ENCODE results near the gene HIRIP3.
"Not testable (repeated sequence)": the region's sequence is repeated elsewhere in the genome, so short reads cannot be mapped to it uniquely, and the experiment has no call there.

The HIRIP3 gene, protein sequence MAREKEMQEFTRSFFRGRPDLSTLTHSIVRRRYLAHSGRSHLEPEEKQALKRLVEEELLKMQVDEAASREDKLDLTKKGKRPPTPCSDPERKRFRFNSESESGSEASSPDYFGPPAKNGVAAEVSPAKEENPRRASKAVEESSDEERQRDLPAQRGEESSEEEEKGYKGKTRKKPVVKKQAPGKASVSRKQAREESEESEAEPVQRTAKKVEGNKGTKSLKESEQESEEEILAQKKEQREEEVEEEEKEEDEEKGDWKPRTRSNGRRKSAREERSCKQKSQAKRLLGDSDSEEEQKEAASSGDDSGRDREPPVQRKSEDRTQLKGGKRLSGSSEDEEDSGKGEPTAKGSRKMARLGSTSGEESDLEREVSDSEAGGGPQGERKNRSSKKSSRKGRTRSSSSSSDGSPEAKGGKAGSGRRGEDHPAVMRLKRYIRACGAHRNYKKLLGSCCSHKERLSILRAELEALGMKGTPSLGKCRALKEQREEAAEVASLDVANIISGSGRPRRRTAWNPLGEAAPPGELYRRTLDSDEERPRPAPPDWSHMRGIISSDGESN

DNA sequence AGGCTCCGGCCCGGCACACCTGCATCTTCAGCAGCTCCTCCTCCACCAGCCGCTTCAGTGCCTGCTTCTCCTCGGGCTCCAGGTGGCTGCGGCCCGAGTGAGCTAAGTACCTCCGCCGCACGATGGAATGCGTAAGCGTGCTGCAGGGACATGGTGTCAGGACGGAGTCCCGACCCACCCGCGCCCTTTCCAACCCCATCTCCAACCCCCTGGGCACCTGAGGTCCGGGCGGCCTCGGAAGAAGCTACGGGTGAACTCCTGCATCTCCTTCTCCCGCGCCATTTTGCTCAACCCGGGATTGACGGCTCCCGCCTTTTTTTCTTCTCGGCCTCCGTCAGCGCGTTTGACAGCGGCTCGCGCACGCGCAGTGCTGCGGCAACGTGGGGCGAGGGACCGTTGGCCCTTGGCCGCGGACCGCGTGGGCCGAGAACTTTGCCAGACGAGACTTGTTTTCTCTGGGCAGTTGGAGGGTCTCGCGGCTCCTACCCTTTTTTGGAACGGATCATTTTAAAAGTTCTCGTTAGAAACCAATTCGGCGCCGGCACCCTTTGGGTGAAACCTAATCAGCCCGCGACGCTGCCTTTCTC, at the start of gene HIRIP3:
Gene HIRIP3, minus strand, starts transcription at position 294 of the 587 bp plus-strand sequence. Its CDS starts 12 bp downstream, at position 282.
- DNase-seq = peak; percentile 50

DNA sequence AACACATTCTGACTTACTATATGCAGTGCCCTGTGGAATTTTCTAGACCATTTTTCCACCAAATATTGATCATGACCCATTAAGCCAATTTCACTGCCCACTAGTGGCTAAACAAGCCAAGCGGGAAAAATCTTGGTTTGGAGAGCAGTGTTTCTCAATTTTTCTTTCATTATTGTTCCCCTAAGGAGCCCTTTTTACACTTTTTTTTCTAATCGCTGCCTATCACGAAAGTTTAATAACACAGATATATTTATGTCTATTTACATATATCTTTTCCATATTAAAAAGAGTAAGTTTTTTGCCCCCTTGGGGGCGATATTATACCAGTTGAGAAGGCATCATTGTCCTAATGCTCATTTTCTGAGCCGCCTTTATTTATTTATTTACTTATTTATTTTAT, 46.4 kb upstream of the HIRIP3 start:
- no peak for DNase-seq

GRCh38 chr16:30040690-30041089, 45.3 kb upstream of the HIRIP3 start:
- not testable (repeated sequence) for DNase-seq

DNA sequence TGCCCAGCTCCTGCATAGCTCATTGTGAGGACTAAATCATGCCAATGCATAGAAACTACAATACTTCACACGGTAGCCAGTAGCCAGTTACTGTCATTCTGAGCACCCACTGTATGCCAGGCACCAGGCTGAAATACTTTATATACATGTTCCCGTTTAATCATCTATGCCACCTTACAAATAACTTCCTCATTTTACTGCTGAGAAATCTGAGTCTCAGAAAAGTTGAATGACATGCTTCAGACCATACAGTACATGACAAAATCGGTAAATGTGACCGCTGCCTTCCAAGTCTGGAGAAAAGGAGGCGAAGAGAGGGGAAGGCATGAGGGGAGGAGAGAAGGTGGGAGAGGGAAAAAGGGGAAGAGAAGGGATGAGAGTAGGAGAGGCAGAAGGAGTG, 44.8 kb upstream of the HIRIP3 start:
- DNase-seq = no peak

DNA sequence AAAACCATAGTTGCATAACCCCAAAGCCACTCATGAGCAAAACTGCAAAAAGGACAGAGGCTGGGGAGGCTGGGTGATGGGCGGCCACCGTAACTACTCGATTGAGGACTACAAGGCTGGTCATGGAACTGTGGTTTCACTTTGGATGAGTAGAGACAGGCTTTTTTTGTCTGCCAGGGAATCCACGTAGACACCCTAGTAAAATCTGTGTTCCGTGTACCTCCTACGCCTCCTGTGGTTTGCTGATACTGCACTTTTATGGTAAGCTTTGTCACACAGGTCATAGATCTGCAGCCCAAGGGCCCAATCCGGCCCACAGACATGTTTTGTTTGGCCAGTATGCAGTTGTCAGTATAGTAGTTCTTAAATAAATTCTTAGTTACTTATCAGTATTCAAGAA, 37.9 kb upstream of the HIRIP3 start:
- DNase-seq = no peak

DNA sequence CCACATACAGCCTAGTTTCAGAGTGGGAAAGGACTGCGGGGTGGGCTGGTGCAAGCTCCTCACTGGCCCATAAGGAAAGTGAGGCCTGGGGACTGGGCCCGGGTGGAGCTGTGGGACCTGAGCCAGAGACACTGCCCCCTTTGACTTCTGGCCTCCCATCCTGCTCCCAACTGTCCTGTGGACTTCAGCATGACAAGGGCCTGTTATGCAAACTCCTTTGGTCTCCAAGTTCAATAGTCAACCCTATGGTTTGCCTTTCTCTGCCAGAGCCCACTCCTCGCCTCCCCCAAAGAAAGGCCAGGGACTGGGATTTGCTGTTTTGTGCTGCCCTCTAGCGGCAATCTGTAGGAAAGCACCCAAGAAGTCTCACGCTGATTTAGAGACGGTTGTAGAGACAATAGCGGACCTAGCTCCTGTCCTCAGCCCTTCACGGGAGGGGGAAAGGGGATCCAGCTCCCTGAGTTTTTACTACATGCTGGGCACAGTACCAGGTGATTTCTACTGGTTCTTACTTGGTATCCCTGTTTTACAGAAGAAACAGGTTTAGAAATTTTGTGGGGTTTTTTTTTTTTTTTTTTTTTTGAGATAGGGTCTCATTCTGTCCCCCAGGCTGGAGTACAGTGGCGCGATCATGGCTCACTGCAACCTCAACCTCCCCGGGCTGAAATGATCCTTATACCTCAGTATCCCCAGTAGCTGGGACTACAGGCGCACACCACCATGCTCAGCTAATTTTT, 36.8 kb upstream of the HIRIP3 start:
- peak; percentile 57 for DNase-seq

DNA sequence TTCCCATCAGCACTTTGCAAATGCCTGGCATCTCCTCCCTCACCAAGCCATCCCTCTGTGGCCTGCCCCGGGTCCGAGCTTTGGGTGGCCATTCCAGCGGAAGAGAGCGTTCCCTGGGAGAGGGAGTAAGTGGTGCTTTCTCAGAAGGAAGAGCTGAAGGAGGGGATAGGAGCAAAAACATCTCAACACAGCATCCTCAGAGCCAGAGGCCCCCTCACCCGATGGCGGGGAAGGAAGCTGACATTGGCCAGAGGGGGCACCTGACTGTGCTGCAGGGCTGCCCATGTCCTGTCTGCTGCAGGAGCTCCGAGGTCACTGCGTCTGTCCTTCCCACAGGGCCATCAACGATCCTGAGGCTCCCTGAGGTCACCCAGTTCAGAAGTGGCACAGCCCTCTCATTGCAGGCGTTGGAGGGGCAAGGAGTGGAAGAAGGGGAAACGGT, 36.1 kb upstream of the HIRIP3 start:
- DNase-seq = no peak

GRCh38 chr16:30030841-30031413, 35.5 kb upstream of the HIRIP3 start, which contains the start of gene TLCD3B:
TSS of gene TLCD3B (minus strand) at chr16:30031271. CDS start at chr16:30030527, 744 bp downstream.
- DNase-seq = no peak

GRCh38 chr16:30030011-30030685, 34.7 kb upstream of the HIRIP3 start:
- no peak for DNase-seq

DNA sequence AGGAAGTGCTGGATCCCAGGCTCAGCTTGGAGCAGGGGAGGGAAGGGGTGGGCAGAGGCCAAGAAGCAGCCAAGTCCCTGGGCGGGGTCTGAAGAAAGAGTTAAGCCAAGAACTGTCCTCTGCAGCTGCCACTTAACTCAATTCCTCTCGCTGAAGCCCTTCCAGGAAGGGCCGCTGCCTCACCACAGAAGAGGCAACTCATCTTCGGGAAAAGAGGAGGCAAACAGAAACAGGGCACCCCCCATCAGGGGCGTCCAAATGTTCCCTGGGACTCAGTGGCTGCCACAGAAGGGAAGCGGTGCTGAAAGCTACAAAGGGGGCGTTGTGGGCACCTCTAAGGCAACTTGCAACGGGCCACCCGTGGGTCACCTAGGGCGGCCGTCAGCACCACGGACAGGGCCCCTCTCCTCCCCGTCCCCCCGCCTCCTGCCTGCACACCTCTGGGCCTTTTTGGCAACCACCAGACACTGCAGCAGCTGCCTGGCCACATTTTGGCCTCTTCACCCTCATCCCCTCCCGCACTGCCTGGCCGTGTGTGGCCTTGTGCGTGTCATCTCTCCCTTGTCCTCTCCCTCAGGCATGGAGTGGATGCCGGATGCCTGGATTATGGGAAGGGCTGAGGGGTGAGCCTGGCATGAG, 33.1 kb upstream of the HIRIP3 start:
- DNase-seq = peak; percentile 72

DNA sequence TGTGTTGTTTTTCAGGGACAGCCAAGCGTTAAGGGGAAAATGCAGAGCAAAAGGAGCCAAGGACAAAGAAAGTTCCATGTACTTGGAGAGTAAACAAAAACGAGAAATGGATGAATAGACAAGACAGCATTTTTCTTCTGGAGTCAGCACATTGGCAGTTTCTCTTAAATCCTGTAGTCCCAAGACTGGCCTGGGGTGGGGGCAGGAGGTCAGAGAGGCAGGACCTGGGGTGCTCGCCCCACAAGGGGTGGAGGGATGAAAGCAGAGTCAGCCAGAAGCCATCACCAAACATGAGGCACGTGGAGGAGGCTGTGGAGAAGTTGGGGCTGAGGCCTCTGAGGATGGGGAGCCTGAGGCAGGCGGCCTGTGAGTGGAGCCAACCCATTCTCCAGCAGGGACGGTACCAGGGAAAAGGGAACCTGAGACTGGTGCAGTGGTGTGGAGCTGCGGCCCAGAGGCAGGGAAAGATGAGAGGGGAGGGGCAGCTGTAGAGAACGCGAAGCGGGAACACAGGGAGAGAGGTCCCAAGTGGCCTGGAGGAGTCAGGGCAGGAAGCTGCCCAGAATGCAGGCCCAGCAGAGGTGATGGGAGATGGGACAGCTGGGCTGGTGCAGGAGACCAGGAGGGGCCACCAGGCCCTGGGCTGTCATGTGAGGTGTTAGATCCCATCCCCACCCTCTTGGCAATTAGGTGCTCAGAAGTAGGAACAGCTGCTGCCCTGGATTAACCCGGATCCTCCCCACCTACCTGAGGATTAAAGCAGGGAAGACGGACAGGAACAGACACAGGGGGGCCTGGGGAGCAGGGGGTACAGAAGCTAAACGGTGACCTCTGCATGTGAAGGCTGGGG, 32.4 kb upstream of the HIRIP3 start:
- DNase-seq = peak; percentile 72

DNA sequence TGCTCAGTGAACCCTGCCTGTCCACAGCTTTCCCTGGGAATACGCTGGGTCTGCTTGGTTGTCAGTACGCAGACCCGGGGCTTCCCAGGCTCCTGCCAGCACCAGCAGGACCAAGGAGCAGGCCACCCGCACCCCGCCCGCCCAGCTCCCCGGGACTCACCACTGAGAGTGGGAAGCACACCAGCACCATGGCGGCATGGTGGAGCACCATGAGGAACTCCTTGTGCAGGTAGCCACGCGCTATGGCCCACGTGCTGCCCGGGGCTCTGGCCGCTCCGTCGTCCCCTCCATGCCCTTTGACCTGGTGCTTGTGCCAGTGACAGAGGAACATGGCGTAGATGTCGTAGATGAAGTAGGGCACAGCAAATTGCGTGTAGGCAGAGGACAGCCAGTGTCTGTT, 31.0 kb upstream of the HIRIP3 start:
- no peak for DNase-seq

DNA sequence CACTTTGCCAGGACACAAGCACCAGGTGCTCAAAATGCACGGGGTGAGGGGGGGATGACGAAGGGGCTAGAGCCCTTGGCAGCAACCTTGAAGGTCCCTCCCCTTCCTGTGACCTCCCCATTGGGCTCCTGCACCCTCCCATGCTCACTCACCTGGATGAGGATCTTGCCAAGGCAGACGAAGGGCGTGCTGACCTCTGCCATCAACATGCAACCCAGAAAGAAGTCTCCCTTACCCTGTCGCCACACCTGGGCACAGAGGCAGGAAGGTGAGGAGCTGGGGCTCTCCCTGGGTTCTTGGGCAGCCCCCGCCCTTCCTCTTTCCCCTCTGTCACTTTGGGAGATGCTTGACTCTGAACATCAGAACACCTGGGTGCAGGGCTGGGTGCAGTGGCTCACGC, 30.2 kb upstream of the HIRIP3 start:
- no peak for DNase-seq

GRCh38 chr16:30025156-30025555, 29.7 kb upstream of the HIRIP3 start:
- no peak for DNase-seq

- DNase-seq = no peak
These were observed 29.0 kb upstream of the HIRIP3 start for GRCh38 chr16:30024451-30024850.

DNA sequence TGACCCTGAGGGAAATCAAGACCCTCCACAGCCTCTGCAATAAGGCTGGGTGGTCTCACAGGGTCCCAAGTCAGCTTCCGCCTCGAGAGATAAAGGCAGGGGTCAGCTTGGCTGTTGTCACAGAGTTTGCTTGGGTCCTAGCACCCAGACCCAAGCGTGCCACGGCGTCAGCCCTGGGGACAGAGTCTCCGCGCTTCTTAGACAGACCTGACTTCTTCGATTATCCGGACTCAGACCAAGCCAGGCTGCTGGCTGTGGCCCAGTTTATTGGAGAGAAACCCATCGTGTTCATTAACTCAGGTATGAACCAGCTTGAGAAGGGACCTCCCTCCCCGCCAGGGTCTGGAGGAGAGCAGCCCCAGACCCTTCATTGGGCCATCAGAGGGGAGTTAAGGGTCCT, 28.2 kb upstream of the HIRIP3 start:
- no peak for DNase-seq

DNA sequence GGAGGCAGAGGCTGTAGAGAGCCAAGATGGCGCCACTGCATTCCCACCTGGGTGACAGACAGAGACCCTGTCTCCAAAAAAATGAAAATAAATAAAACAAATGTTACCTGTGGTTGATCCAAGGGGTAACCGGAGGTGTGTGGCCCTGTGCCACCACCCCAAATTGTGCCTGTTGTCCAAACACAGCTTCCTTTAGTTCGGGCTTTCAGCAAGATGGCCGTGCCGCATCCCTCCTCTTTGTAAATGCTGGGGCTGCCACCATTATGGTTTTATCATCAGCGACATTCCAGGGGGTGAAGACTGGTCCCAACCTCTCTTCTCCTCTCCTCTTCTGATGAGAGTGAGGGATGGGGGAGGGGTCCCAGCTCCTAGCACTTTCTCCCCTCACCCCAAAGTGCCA, 27.5 kb upstream of the HIRIP3 start, which contains the start of gene C16orf92:
Gene C16orf92, plus strand, starts transcription at position 312 of the 400 bp plus-strand sequence. CDS start 143 bp downstream, outside the sequence.
- no peak for DNase-seq

- DNase-seq = no peak
These were observed 23.3 kb upstream of the HIRIP3 start for GRCh38 chr16:30018731-30019158.

- DNase-seq = not testable (repeated sequence)
These were observed 22.5 kb upstream of the HIRIP3 start for GRCh38 chr16:30017937-30018336.

DNA sequence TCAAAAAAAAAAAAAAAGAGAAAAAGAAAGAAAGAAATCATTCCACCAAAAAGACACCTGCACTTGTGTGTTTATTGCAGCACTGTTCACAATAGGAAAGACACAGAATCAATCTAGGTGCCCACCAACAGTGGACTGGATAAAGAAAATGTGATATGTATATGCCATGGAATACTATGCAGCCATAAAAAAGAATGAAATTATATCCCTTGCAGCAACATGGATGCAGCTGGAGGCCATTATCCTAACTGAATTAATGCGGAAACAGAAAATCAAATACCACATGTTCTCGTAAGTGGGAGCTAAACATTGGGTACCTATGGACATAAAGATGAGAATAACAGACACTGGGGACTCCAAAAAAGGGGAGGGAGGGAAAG, 21.9 kb upstream of the HIRIP3 start:
- DNase-seq = no peak
